Panc1 (cell line): ENCODE data around the gene ARHGAP23.

Source experiments
- CTCF ChIP-seq: fragments of 450-650 bp; IDR thresholded peaks from 2 replicates; pipeline ENCODE4 v1.5.1; 2017; ENCODE audit warnings: mild to moderate bottlenecking
- POLR2AphosphoS5 ChIP-seq: IDR thresholded peaks from 2 replicates; pipeline ENCODE4 v1.6.1; 2012; ENCODE audit warnings: mild to moderate bottlenecking, low read depth, low read length, moderate library complexity
- REST ChIP-seq, 2 experiments: IDR thresholded peaks; 2 replicates each; pipeline ENCODE4 v1.6.1; 2011 to 2012; ENCODE audit warnings: low read depth in 2 of 2, control low read depth in 1 of 2, low read length in 1 of 2, mild to moderate bottlenecking in 1 of 2, moderate library complexity in 1 of 2; ENCODE audit not compliant: insufficient read depth in 1 of 2
- SIN3A ChIP-seq: IDR thresholded peaks from 2 replicates; pipeline ENCODE4 v1.6.1; 2012; ENCODE audit warnings: low read depth, mild to moderate bottlenecking, low read length, moderate library complexity, borderline replicate concordance; ENCODE audit not compliant: insufficient read depth
- TCF7L2 ChIP-seq: IDR thresholded peaks from 2 replicates; pipeline ENCODE4 v1.6.1; 2011; ENCODE audit warnings: mild to moderate bottlenecking, low read depth, low read length, inconsistent platforms

- TF ChIP-seq CTCF (no peak), REST (IDR thresholded peaks at IDR 0.05; ENCODE audit: insufficient read depth in 1 of 2, low read depth in 2 of 2, low read length in 1 of 2) (no peak), POLR2AphosphoS5 (no peak), SIN3A (no peak), TCF7L2 (no peak)
Observed at GRCh38 chr17:38397227-38397626, 31.0 kb upstream of the ARHGAP23 start.
